SK-N-SH treated with all-trans-retinoic acid at 6 μM for 48 hours (cell line): ENCODE results near the gene DMRT3.

Experiments
- ATAC-seq: fragments of 200-7000 bp; cut with Tn5 transposase; 3 replicates; pipeline ENCODE4 v1.9.1; 2020; ENCODE audit warnings: mild to moderate bottlenecking, moderate library complexity
- ARNTL ChIP-seq: fragments of 450-650 bp; formaldehyde crosslinking; IDR thresholded peaks from 2 replicates; pipeline ENCODE4 v1.5.0; 2020; ENCODE audit warnings: low read depth, mild to moderate bottlenecking, moderate library complexity, borderline replicate concordance
- BACH2 ChIP-seq: fragments of 250-450 bp; sonication (Bioruptor Pico); IDR thresholded peaks from 2 replicates; pipeline ENCODE4 v1.9.0; 2021; ENCODE audit warnings: mild to moderate bottlenecking, borderline replicate concordance
- CSDC2 ChIP-seq: fragments of 250-450 bp; sonication (Bioruptor Pico); IDR thresholded peaks from 2 replicates; pipeline ENCODE4 v1.5.0; 2020; ENCODE audit warnings: mild to moderate bottlenecking, moderate library complexity
- ESRRG ChIP-seq: fragments of 250-450 bp; sonication (Bioruptor Pico); IDR thresholded peaks from 2 replicates; pipeline ENCODE4 v1.6.1; 2021; ENCODE audit warnings: mild to moderate bottlenecking
- GLIS3 ChIP-seq: fragments of 250-450 bp; sonication (Bioruptor Pico); IDR thresholded peaks from 2 replicates; pipeline ENCODE4 v1.5.0; 2020; ENCODE audit warnings: mild to moderate bottlenecking, moderate library complexity
- ISL1 ChIP-seq: fragments of 250-450 bp; sonication (Bioruptor Pico); IDR thresholded peaks from 2 replicates; pipeline ENCODE4 v2.1.2; 2022; ENCODE audit warnings: mild to moderate bottlenecking, moderate library complexity
- OSR1 ChIP-seq: fragments of 250-450 bp; sonication (Bioruptor Pico); IDR thresholded peaks from 2 replicates; pipeline ENCODE4 v1.8.0; 2022; ENCODE audit warnings: moderate library complexity, mild to moderate bottlenecking, inconsistent platforms
- PPARA ChIP-seq: fragments of 250-450 bp; sonication (Bioruptor Pico); IDR thresholded peaks from 2 replicates; pipeline ENCODE4 v1.5.0; 2020; ENCODE audit warnings: mild to moderate bottlenecking, borderline replicate concordance
- RARB ChIP-seq: fragments of 250-450 bp; sonication (Bioruptor Pico); IDR thresholded peaks from 2 replicates; pipeline ENCODE4 v1.8.0; 2021; ENCODE audit warnings: mild to moderate bottlenecking, moderate library complexity
- SNAI2 ChIP-seq: fragments of 250-450 bp; sonication (Bioruptor Pico); IDR thresholded peaks from 2 replicates; pipeline ENCODE4 v1.5.0; 2020; ENCODE audit warnings: mild to moderate bottlenecking, moderate library complexity
- TCF4 ChIP-seq: fragments of 250-450 bp; sonication (Bioruptor Pico); IDR thresholded peaks from 2 replicates; pipeline ENCODE4 v1.8.0; 2021; ENCODE audit warnings: mild to moderate bottlenecking, moderate library complexity, borderline replicate concordance
- TOX ChIP-seq: fragments of 250-450 bp; sonication (Bioruptor Pico); IDR thresholded peaks from 2 replicates; pipeline ENCODE4 v1.8.0; 2021; ENCODE audit warnings: mild to moderate bottlenecking, moderate library complexity, borderline replicate concordance
- ZC3H10 ChIP-seq: fragments of 250-450 bp; sonication (Bioruptor Pico); IDR thresholded peaks from 2 replicates; pipeline ENCODE4 v1.5.1; 2021; ENCODE audit warnings: mild to moderate bottlenecking, moderate library complexity
- ZFP30 ChIP-seq: fragments of 450-650 bp; formaldehyde crosslinking; IDR thresholded peaks from 2 replicates; pipeline ENCODE4 v1.5.0; 2022; ENCODE audit warnings: mild to moderate bottlenecking, moderate library complexity
- ZNF70 ChIP-seq: fragments of 450-650 bp; formaldehyde crosslinking; IDR thresholded peaks from 2 replicates; pipeline ENCODE4 v1.5.0; 2020; ENCODE audit warnings: mild to moderate bottlenecking, moderate library complexity
- ZNF8 ChIP-seq: fragments of 450-650 bp; formaldehyde crosslinking; IDR thresholded peaks from 2 replicates; pipeline ENCODE4 v1.5.0; 2020; ENCODE audit warnings: mild to moderate bottlenecking, moderate library complexity
- TF ChIP-seq, protein P1 (sequence below): fragments of 250-450 bp; sonication (Bioruptor Pico); IDR thresholded peaks from 2 replicates; pipeline ENCODE4 v1.5.0; 2020; ENCODE audit warnings: mild to moderate bottlenecking, moderate library complexity
- TF ChIP-seq, protein P2 (sequence below): fragments of 250-450 bp; sonication (Bioruptor Pico); IDR thresholded peaks from 2 replicates; pipeline ENCODE4 v1.8.0; 2020; ENCODE audit warnings: mild to moderate bottlenecking, moderate library complexity, borderline replicate concordance
- TF ChIP-seq, protein P3 (sequence below): fragments of 250-450 bp; sonication (Bioruptor Pico); IDR thresholded peaks from 2 replicates; pipeline ENCODE4 v1.8.0; 2021; ENCODE audit warnings: low read depth, mild to moderate bottlenecking, moderate library complexity, borderline replicate concordance

DMRT3 gene

DNA sequence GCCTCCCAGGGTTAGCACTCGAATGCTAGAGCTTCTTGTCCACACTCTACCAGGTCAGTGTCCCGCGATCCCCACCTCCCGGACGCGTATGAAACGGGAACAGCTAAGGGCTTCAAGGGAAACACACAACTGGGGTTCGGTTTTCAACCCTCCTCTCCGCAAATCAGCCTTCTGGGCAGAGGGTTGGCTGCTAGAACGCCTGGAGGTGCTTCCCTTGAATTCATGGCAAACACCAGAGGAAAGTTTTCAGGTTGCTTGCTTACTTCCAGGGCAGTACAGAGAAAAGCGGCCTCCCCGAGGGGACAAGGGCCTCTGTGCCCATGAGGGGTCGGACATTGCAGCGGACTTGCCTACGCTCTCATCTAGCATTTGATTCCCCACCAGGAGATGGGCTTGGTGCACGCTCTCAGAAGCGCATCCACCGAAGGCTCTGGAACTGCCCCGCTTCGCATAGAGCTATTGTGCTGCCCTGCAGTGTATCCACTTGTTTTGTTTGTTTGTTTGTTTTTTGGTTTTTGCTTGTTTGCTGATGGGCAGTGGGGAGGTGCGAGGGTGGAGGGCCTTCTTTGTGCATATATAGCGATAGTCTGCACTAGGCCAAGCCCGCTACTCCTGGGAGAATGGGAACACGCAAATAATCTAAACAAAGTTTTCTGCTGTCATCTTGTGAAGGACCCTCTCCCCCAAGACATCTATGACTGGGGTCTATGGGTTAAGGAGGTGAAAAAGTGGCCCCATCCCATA, 1.3 kb upstream of the DMRT3 start:
- TF ChIP-seq TOX (no peak), ZC3H10 (CRISPR knock-in tag) (no peak), GLIS3 (CRISPR knock-in tag) (no peak), ZFP30 (CRISPR knock-in tag) (no peak), OSR1 (no peak), ARNTL (CRISPR knock-in tag) (no peak), ZNF70 (CRISPR knock-in tag) (no peak), ZNF8 (no peak), ISL1 (CRISPR knock-in tag) (no peak), RARB (CRISPR knock-in tag) (no peak), BACH2 (no peak), PPARA (no peak)
- TF ChIP-seq, protein P1, sequence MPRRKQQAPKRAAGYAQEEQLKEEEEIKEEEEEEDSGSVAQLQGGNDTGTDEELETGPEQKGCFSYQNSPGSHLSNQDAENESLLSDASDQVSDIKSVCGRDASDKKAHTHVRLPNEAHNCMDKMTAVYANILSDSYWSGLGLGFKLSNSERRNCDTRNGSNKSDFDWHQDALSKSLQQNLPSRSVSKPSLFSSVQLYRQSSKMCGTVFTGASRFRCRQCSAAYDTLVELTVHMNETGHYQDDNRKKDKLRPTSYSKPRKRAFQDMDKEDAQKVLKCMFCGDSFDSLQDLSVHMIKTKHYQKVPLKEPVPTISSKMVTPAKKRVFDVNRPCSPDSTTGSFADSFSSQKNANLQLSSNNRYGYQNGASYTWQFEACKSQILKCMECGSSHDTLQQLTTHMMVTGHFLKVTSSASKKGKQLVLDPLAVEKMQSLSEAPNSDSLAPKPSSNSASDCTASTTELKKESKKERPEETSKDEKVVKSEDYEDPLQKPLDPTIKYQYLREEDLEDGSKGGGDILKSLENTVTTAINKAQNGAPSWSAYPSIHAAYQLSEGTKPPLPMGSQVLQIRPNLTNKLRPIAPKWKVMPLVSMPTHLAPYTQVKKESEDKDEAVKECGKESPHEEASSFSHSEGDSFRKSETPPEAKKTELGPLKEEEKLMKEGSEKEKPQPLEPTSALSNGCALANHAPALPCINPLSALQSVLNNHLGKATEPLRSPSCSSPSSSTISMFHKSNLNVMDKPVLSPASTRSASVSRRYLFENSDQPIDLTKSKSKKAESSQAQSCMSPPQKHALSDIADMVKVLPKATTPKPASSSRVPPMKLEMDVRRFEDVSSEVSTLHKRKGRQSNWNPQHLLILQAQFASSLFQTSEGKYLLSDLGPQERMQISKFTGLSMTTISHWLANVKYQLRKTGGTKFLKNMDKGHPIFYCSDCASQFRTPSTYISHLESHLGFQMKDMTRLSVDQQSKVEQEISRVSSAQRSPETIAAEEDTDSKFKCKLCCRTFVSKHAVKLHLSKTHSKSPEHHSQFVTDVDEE, result no peak
- TF ChIP-seq, protein P2, sequence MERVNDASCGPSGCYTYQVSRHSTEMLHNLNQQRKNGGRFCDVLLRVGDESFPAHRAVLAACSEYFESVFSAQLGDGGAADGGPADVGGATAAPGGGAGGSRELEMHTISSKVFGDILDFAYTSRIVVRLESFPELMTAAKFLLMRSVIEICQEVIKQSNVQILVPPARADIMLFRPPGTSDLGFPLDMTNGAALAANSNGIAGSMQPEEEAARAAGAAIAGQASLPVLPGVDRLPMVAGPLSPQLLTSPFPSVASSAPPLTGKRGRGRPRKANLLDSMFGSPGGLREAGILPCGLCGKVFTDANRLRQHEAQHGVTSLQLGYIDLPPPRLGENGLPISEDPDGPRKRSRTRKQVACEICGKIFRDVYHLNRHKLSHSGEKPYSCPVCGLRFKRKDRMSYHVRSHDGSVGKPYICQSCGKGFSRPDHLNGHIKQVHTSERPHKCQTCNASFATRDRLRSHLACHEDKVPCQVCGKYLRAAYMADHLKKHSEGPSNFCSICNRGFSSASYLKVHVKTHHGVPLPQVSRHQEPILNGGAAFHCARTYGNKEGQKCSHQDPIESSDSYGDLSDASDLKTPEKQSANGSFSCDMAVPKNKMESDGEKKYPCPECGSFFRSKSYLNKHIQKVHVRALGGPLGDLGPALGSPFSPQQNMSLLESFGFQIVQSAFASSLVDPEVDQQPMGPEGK (CRISPR knock-in tag), result no peak
- ATAC-seq, result no peak

DNA sequence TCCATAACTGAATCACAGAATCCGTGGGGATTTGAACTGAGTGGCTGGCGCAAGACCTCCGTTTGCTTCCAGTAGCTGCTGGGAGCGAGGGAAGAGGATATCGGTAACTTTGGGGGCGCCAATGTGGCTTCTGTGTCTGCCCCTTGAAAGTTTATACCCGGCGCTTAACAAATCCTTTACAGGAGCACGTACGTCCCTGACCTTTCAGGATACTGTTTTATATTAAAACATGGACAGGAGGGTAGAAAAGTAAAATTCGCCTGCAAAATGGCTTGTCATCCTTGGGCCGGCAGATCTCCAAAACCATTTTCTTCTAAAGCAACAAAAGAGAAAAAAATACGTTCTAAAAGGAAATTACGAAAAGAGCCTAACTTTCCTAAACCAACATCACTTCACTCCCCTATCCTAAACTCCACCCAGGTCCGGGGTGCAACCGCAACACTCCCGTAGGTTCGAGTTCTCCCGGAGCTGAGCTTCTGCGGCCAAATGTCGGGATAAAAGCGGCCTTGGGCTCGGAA, 656 bp upstream of the DMRT3 start:
- no peak for ATAC-seq
- no peak for TF ChIP-seq RARB (CRISPR knock-in tag)
- TF ChIP-seq, protein P3, sequence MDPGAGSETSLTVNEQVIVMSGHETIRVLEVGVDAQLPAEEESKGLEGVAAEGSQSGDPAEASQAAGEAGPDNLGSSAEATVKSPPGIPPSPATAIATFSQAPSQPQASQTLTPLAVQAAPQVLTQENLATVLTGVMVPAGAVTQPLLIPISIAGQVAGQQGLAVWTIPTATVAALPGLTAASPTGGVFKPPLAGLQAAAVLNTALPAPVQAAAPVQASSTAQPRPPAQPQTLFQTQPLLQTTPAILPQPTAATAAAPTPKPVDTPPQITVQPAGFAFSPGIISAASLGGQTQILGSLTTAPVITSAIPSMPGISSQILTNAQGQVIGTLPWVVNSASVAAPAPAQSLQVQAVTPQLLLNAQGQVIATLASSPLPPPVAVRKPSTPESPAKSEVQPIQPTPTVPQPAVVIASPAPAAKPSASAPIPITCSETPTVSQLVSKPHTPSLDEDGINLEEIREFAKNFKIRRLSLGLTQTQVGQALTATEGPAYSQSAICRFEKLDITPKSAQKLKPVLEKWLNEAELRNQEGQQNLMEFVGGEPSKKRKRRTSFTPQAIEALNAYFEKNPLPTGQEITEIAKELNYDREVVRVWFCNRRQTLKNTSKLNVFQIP (CRISPR knock-in tag), result no peak
- no peak for TF ChIP-seq CSDC2
- TF ChIP-seq, protein P1, result no peak
- no peak for TF ChIP-seq PPARA
- TF ChIP-seq ESRRG (CRISPR knock-in tag), result no peak

DNA sequence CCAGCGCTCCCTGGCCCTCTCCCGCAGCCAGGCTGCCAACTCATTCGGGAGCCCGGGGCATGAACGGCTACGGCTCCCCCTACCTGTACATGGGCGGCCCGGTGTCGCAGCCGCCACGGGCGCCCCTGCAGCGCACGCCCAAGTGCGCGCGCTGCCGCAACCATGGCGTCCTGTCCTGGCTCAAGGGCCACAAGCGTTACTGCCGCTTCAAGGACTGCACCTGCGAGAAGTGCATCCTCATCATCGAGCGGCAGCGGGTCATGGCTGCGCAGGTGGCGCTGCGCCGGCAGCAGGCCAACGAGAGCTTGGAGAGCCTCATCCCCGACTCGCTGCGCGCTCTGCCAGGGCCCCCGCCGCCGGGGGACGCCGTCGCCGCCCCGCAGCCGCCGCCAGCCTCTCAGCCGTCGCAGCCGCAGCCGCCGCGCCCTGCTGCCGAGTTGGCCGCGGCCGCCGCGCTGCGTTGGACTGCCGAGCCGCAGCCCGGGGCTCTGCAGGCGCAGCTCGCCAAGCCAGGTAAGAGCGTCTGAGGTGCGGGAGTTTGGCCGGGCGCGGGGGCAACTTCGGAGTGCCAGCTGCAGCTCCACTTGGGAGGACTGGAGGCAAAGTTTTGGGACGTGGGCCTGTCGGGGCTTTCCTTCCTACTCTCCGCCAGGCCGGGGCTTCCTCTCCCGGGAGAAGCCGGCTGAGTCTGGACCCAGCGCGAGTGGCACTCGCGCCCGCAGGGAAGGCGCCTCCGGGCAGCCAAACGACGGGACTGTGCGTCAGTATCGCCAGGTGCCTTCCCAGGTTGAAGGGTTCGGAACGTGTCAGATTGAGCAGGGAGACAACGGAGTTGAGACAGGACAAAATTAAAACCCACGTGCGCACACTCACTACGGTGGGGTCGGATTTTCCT, 735 bp downstream of the DMRT3 start:
- ATAC-seq, result no peak
- no peak for TF ChIP-seq ZFP30 (CRISPR knock-in tag)
- no peak for TF ChIP-seq SNAI2 (CRISPR knock-in tag)
- TF ChIP-seq, protein P3 (CRISPR knock-in tag), result no peak
- TF ChIP-seq, protein P2 (CRISPR knock-in tag), result no peak
- no peak for TF ChIP-seq ISL1 (CRISPR knock-in tag)
- no peak for TF ChIP-seq TCF4 (CRISPR knock-in tag)
- no peak for TF ChIP-seq CSDC2
- TF ChIP-seq RARB (CRISPR knock-in tag), result no peak
- no peak for TF ChIP-seq OSR1
- TF ChIP-seq ZNF70 (CRISPR knock-in tag), result no peak
- TF ChIP-seq, all 23 proteins: peak for 0
